NCI-H187 treated with DMSO at 0.1 percent for 48 hours (cell line): Measurements from ENCODE around the gene PKM.
"Not testable (repeated sequence)": the region's sequence is repeated elsewhere in the genome, so short reads cannot be mapped to it uniquely, and the experiment has no call there.

Experiments used
- DNase-seq: peaks from one replicate; lab custom pipeline; 2025; lab: John Stamatoyannopoulos, UW

PKM gene

DNA sequence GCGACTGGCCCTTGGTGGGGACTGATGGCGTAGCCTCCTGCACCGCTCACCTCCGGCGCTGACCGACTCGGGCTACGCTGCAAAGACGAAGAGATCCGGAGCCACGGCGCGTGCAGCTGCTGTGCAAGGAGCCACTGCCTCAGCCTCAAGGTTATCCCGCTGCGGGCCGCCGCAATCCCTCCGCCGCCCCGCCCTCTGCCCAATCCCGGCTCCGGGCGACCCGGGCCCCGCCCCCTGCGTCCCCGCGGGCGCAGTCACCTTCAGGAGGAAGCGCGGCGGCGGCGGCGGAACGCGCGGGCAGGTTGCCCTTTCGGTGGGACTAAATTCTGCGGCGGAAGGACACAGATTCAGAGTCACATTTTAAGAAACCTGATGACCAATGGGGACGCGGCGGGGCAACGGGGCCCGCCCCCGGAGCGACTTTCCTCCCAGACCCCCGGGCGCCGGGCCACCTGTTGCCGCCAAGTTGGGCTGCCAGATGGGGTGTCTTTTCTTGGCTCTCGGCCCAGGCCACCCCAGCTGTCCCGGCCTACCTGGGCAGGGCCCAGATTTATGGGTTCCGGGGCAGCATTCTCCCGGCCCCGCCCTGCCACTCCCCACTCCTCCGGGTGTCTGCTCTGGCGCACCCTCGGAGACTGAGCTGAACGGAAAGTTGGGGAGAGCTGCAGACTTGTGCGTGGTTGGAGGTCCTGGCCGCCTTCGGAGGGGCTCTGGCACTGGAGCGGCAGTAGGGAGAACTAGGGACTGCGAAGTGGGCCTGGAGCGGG is at the start of gene PKM:
TSS of gene PKM (minus strand) at position 125 of the 767 bp plus-strand sequence. CDS start 12,093 bp downstream, outside the sequence.
- peak; percentile 41 for DNase-seq

- DNase-seq, result no peak
Measured at GRCh38 chr15:72280751-72281150, 49.8 kb upstream of the PKM start.

- DNase-seq, result no peak
Measured at GRCh38 chr15:72278737-72279136, 47.7 kb upstream of the PKM start.

DNA sequence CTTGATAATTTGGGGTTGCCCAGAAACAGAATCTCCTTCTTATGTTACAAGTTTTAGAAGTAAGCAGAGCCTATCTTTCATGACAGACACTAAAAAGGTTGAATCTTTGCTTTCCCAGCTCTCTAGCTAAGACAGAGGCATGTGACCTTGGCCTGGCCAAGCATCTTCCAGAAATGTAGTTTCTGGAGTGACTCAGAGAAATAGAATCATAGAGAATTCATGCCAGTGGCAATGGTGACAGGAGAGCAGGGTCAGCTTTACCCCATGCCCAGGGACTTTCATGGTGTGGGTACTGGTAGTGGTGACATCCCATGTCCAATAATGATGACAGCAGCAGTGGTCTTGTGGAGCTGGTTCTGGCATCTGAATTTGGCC is 45.3 kb upstream of the PKM start:
- DNase-seq, result no peak

- not testable (repeated sequence) for DNase-seq
Measured at GRCh38 chr15:72275635-72276325, 44.8 kb upstream of the PKM start.

DNA sequence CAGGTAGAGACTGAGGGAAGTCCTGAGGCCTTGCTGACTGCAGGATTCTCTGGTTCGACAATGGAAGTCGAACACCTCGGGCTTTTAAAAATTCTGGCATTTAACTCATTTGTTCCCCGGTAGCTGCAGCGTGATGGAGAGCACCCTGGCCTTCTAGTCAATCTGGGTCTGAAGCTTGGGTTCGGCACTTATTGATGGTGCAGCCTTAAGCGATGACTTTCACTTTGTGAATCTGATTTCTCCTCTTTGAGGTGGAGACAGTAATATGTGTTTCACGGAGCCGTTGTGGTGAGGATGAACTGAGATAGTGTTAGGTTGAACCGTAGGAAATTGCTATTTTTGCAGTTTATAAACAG is 42.0 kb upstream of the PKM start:
- DNase-seq, result no peak

- peak; percentile 85 for DNase-seq
Measured at GRCh38 chr15:72272213-72272996, 41.4 kb upstream of the PKM start, which contains the start of gene PARP6. TSS of gene PARP6 (minus strand) at chr15:72272554. CDS start at chr15:72267477, 5,077 bp downstream.

- no peak for DNase-seq
Measured at GRCh38 chr15:72271895-72272212, 40.9 kb upstream of the PKM start.

- DNase-seq, result no peak
Measured at GRCh38 chr15:72271221-72271620, 40.2 kb upstream of the PKM start.

GRCh38 chr15:72269739-72270138 is 38.7 kb upstream of the PKM start:
- no peak for DNase-seq

GRCh38 chr15:72265031-72265430 is 34.0 kb upstream of the PKM start:
- no peak for DNase-seq

GRCh38 chr15:72252663-72253299 is 21.8 kb upstream of the PKM start:
- no peak for DNase-seq

- no peak for DNase-seq
Measured at GRCh38 chr15:72249142-72249810, 18.3 kb upstream of the PKM start.

GRCh38 chr15:72248514-72248913 is 17.5 kb upstream of the PKM start:
- DNase-seq, result no peak

GRCh38 chr15:72242775-72243370 is 11.9 kb upstream of the PKM start:
- no peak for DNase-seq

- DNase-seq, result no peak
Measured at GRCh38 chr15:72239652-72240051, 8.7 kb upstream of the PKM start.

GRCh38 chr15:72238586-72238985 is 7.6 kb upstream of the PKM start:
- DNase-seq, result no peak

DNA sequence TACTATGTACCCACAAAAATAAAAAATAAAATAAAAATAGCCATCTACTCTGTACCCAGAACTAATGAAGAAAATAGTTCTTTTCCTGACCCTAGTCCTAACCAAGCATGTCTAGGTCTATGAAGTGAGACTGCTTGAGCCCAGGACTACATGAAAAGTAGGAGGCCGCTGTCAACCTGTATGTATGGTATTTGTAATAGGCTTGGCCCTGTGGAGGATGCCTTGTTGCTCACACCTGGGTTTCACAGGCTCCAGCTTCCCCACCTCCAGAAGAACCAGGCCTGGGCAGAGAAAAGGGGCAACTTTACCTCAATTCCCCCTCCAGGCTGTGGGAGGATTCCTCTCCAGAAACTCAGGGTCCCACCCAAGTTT is 6.8 kb upstream of the PKM start:
- no peak for DNase-seq

DNA sequence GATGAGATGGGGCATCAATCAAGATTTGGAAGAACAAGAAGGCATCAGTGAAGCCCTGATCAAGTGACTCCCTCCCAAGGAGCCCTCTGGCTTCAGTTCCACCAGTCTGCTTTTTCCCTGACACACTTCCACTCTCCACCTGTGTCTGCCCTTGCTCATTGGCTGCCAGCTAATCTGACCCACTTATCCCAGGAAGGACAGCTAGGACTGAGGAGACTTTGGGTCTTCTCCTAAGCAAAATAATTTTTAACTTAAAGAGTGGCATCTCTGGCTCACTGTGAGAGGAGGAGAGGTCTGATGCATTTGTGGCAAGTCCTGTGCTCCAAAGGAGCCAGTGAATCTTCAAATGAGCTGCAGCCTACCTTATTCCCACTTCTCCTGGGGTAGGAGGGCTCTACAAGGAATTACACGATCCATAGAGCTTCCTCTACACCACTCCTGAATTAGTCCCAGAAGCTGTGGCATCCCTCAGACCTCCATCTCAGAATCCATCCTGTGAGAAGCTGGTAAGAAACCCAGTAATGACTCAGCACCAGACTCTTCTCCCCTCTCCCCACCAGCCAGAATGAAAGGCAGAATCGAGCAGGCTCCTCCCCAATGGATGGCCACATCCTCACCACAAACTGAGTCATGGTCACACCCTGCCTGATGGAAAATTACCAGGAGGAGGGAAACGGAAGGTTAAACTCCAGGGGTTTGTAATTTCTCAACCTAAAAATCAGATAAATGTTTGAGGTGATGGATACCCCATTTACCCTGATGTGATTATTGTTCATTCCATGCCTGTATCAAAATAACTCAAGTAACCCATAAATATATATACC is 6.3 kb upstream of the PKM start:
- no peak for DNase-seq

DNA sequence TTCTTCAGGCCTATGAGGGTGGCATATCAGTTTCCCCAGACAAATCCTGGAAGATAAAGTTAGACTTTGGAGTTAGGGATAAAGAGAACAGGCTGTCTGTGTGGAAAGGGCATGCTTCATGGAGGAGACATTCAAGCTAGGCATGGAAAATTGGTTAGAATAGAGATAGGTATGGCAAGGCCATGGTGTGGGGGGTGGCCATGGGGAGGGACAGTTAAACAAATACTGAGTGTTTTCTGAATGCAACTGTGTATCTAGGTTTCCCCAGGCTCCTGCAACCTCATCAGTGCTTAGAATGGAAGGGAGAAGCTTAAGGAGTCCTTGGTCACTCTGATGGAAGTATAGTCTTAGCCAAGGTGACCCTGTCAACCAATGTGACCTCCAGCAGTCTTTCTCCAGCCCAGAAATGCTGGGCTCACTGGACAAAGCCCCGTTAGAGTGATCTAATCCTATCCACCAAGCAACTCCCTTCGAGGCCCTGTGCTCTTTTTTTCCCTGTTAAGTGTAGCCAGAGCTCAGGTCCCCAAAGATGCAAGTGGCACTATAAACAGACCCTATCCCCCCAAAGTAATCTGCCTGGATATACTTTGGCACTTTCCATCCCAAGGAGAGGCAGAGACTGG is 5.5 kb upstream of the PKM start:
- no peak for DNase-seq
